Lower leg skin (tissue), 4 donors: ENCODE results near the gene FOXD1. TPM values are rescaled to one million over a fixed set of nuclear protein-coding genes. Genes with fewer than 3 reads are reported as not detected.
"Not testable (repeated sequence)": the region's sequence is repeated elsewhere in the genome, so short reads cannot be mapped to it uniquely, and the experiment has no call there.

ENCODE experiments used
- DNase-seq, 2 donors: peaks; one replicate each; pipeline ENCODE4 v3.0.0-alpha.2; 2019; ENCODE audit warnings: low spot score in 2 of 2
- H3K4me3 ChIP-seq: fragments of 200-600 bp; sonication (generic); 2 replicates; pipeline ENCODE4 v1.5.1; 2017; ENCODE audit warnings: mild to moderate bottlenecking, low read depth; ENCODE audit not compliant: poor library complexity, severe bottlenecking
- POLR2A ChIP-seq, 2 donors: fragments of 450-650 bp; IDR thresholded peaks; one replicate each; pipeline ENCODE4 v1.6.1; 2016 to 2017; ENCODE audit warnings: antibody characterized with exemption in 2 of 2, mild to moderate bottlenecking in 1 of 2, moderate library complexity in 1 of 2
- WGBS, 2 donors: methylation state at CpG; one replicate each; pipeline ENCODE4 v1.1.5; 2018; 5-methylcytosine and 5-hydroxymethylcytosine counted together
- intact Hi-C: fragments of 100-400 bp; cut with DNase I; formaldehyde crosslinking; loops from one replicate; pipeline ENCODE4 v1.15.0; 2023; ENCODE audit warnings: low total_unique reads
- total RNA-seq, 4 donors: library from RNA; depleted of rRNA; stranded (reverse); fragments of >200 nt; gene quantifications; one replicate each; pipeline ENCODE4 v1.1.0, GENCODE V29; 2016
- TF ChIP-seq, protein P1 (sequence below), 3 donors: fragments of 450-650 bp; IDR thresholded peaks; one replicate each; pipeline ENCODE4 v1.5.1; 2016; ENCODE audit warnings: antibody characterized with exemption in 3 of 3, mild to moderate bottlenecking in 3 of 3, moderate library complexity in 2 of 3

Gene FOXD1
- total RNA-seq, 4 donors from 2014 or later: 0.63 to 2.2 (median 1.8) TPM

DNA sequence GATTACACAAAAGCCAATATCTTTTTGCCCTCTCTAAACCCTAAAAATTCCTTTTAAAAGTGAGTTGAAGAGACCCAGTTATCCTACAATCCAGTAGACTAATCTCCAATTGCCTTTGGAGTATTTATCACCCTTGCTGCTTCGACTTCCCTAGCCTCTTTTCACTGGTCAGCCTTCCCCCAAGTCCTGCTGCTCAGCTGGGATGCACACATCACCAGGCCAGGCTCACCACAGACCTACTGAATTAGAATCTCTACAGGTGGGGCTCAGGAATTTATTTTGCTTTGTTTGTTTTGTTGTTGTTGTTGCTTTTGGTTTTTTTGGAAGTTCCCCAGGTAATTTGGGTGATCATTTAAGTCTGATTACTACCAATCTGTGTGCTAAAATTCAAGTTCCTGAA, 11.6 kb upstream of the FOXD1 start:
- 79 to 85% methylated on average over 1 of the region's 1 CpG for WGBS, 2 donors
- no peak overlapping the region for H3K4me3 ChIP-seq
- intact Hi-C loops: no loop called here
- DNase-seq: no peak
- TF ChIP-seq, protein P1, sequence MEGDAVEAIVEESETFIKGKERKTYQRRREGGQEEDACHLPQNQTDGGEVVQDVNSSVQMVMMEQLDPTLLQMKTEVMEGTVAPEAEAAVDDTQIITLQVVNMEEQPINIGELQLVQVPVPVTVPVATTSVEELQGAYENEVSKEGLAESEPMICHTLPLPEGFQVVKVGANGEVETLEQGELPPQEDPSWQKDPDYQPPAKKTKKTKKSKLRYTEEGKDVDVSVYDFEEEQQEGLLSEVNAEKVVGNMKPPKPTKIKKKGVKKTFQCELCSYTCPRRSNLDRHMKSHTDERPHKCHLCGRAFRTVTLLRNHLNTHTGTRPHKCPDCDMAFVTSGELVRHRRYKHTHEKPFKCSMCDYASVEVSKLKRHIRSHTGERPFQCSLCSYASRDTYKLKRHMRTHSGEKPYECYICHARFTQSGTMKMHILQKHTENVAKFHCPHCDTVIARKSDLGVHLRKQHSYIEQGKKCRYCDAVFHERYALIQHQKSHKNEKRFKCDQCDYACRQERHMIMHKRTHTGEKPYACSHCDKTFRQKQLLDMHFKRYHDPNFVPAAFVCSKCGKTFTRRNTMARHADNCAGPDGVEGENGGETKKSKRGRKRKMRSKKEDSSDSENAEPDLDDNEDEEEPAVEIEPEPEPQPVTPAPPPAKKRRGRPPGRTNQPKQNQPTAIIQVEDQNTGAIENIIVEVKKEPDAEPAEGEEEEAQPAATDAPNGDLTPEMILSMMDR (IDR thresholded peaks at IDR 0.05): no peak
- no peak for TF ChIP-seq POLR2A (IDR thresholded peaks at IDR 0.05)

DNA sequence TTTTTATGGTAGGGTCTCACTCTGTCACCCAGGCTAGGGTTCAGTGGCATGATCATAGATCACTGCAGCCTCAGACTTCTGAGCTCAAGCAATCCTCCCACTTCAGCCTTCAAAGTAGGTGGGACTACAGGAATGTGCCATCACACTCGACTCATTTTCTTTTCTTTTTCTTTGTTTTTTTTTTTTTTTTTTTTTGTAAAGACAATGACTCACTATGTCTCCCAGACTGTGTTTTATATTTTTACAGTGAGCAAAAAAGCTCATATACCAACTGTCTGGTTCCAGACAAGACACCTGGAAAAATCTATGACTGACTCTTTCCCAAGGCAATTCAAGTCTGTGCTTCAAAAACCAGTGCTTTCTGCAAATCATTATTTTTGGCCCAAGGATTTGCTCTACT, 10.8 kb upstream of the FOXD1 start:
- no peak for TF ChIP-seq POLR2A (IDR thresholded peaks at IDR 0.05)
- no peak for DNase-seq
- intact Hi-C loops: no loop called here
- 35 to 41% methylated on average over 1 of the region's 1 CpG for WGBS, 2 donors
- H3K4me3 ChIP-seq: no peak overlapping the region

DNA sequence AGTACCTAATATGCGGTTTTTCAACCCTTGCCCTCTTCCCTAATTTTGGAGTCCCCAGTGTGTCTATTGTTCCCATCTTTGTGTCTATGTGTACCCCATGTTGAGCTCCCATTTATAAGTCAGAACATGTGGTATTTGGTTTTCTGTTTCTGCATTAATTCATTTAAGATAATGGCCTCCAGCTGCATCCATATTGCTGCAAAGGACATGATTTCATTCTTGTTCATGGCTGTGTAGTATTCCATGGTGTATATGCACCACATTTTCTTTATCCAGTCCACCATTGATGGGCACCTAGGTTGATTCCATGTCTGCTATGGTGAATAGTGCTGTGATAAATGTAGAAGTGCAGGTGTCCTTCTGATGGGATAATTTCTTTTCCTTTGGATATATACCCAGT, 7.9 kb upstream of the FOXD1 start:
- WGBS, 2 donors: 86 to 87% methylated on average over 1 of the region's 1 CpG
- H3K4me3 ChIP-seq, DNase-seq, intact Hi-C loops: not testable (repeated sequence)

DNA sequence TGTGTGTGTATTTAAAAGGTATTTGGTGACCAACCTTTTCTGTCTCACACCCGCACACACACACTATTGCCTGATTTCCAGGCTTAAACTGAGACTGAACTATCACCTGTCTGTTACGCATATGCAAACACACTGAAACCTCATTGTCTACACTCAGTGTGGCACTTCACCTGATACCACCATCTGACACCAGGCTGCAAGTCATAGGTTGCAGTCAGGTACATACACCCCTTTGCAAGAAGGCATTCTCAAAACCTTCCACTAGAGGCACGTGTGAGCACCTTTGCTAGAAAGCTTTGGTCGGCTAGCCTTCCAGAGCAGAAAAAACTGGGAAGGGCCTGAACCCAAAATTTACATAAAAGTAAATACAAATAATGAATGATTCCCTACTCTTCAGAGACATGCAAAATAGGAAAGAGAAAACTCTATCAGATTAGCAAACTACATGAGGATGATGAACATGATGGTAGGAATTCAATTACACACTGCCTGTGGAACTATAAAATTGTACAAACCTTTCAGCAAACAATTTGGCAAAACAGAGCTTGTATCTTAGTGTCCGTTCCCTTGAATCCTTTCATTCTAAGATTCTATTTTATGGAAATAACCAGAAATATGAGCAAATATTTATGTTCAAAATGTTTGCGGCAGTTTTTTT, 5.9 kb upstream of the FOXD1 start:
- no peak overlapping the region for H3K4me3 ChIP-seq
- WGBS, 2 donors: 42 to 46% methylated on average over 6 of the region's 6 CpGs
- DNase-seq: no peak
- intact Hi-C loops: loop anchor here (5.0 kb wide), 1 partner anchor 237 kb away; no protein-coding TSS in a partner anchor
- TF ChIP-seq POLR2A (IDR thresholded peaks at IDR 0.05): no peak
- TF ChIP-seq, protein P1 (IDR thresholded peaks at IDR 0.05): no peak

DNA sequence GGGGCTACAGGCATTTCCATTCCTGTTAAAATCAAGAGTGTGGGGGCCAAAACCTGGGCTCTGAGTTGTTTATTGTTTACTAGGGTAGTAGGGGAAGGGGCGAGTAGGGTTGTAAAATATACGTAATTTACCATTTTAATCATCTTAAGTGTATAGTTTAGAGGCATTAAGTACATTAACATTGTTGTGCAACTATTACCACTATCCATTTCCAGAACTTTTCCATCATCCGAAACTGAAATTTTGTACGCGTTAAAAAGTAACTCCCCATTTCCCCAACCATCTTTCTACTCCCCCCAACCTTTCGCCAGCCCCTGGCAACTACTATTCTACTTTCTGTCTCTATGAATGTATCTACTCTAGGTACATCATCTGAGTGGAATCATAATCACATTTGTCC, 3.6 kb upstream of the FOXD1 start:
- intact Hi-C loops: loop anchor here (5.0 kb wide), 1 partner anchor 235 kb away; no protein-coding TSS in a partner anchor

DNA sequence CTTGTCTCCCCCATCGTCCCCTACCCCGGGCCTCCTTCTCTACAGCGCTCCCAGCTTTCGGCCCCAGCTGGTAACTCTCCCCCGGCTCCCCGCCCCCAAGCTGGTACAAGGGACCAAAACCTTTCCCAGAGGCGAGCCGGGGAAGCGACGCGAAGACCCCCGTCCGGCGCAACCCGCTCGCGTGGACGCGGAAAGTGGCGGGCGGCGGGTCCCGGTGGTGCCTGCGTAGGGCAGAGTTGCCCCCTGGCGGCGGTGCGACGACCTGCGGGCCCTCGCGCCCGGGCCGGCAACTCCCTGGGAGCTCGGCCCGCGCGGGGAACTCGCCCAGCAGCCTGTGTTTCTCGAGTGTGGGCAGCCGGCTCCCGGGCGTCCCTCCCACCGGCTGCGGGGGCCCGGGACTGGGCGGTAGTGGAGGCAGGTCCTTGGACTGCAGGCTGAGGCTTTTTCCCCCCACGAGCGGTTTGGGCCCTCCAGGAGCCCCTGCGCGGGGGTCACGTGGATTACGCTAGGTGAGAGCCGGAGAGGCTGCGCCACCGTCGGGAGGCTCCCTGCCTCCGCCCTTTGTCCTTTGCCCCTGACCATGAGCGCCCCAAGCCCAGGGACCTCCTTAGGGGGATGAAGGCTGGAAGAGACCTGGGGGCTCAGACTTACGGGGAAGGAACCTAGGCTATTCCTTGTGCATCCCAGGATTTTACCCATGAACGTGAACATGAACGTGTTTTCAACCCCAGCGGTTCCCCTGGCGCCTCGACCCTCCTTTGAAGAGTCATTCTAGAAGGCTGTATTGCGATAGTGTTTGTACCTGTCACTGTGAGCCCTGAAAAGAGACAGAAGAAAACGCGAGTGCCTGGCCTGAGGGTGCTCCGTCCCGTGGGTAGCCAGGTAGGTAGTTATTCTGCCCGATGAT, 2.9 kb upstream of the FOXD1 start:
- peak in 1 of 2 donors; percentile 91 for DNase-seq
- no peak for TF ChIP-seq POLR2A (IDR thresholded peaks at IDR 0.05)
- TF ChIP-seq, protein P1 (IDR thresholded peaks at IDR 0.05): peak in 1 of 3 donors; percentile 57
- H3K4me3 ChIP-seq: no peak overlapping the region
- intact Hi-C loops: loop anchor here (5.0 kb wide), 1 partner anchor 234 kb away; no protein-coding TSS in a partner anchor
- 6 to 10% methylated on average over 36 to 42 of the region's 70 CpGs for WGBS, 2 donors

More for the DNA sequence above, 3.6 kb upstream of the FOXD1 start:
- TF ChIP-seq, protein P1 (IDR thresholded peaks at IDR 0.05): no peak
- TF ChIP-seq POLR2A (IDR thresholded peaks at IDR 0.05): no peak
- DNase-seq: no peak
- WGBS, 2 donors: 60 to 63% methylated on average over 6 of the region's 6 CpGs
- H3K4me3 ChIP-seq: no peak overlapping the region
